Measurements from ENCODE around the gene PRR22. TPM values are rescaled to one million over a fixed set of nuclear protein-coding genes. Genes with fewer than 3 reads are reported as not detected.

The PRR22 gene
- total RNA-seq, 1 donor from 2014 or later, result 4.5 TPM

DNA sequence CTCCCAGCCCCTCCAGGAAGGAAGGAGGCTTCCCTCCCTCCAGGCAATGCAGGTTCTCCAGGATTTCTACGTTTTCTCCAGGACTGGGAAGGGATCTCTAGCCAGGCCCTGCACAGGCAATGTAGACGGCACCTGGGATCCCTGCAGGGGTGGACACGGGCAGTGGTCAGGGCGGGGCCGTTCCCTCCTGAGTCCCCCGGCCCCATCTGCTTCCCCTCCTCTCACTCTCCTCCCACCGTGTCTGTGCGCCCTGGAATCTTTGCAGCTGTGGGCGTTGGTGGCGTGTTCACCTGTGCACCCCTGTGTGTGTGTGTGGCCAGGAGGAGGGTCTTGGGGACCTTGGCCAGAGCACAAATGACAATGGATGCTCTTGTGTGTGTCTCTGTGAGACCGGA is 30.3 kb upstream of the PRR22 start:
- intact Hi-C loops (cut with micrococcal nuclease), result no loop called here

DNA sequence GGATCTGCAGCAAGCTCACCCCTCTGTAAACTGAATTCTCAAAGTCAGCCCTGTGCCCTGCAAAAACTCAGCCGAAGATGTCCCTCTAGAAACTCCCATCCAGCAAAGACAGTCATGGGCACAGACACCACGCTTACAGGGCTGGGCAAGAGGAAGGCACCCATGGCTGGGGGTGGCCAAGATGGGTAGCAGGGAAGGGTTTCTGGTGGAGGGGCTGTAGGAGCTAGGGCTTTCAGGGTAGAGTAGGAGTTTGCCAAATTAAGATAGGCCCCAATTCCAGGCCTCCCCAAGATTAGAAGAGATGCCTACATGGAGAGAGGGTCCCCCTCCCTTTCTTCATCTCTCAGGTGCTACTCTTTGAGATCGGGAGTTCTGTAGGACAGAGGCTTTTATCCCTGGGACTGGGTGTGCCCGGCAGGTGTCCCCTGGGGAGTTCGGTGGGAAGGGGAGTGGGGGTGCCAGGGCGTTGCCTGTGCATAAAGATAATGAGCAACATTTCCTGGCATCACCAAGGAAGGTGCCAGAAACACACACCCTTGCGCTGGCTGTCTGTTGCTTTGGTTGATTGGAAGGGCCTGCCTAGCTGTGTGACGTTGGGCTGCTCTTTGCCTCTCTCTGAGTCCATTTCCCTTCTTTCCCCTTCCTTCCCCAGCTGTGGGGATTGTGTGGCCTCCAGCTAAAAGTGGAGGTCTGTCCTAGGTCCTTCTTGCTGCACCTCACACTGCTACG is 29.7 kb upstream of the PRR22 start:
- intact Hi-C loops (cut with micrococcal nuclease), result no loop called here

DNA sequence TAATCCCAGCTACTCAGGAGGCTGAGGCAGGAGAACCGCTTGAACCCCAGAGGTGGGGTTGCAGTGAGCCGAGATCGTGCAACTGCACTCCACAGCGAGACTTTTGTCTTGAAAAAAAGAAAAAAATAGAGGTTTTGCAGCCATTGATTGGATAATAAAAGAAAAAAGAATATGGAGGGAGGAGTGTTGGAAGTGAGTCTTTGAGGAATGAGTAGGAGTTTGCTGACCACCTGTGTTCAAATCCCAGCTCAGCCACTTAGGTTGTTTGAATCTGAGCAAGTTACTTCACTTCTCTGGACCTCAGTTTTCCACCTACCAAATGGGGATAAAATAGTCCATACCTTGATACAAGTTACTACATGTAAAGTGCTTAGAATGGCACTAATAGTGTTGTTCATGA is 26.6 kb upstream of the PRR22 start:
- intact Hi-C loops (cut with micrococcal nuclease), result no loop called here

DNA sequence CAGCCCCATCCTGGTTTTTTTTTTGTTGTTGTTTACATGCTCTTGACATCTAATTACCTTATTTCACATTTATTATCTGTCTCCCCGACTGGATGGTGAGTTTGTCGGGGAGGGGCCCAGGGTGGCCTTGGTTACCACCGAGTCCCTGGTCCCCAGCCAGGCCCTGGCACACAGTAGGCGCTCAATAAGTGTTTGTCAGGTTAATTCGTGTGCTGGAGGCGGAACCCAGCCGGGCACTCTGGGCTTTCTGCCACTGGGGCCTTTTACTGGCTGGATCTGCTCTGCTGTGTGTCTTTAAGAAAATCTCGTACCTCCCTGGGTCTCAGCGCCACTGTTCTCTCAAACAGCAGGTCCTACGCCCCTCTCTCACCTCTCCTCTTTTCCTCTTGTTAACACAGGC is 24.9 kb upstream of the PRR22 start:
- intact Hi-C loops (cut with micrococcal nuclease), result no loop called here

DNA sequence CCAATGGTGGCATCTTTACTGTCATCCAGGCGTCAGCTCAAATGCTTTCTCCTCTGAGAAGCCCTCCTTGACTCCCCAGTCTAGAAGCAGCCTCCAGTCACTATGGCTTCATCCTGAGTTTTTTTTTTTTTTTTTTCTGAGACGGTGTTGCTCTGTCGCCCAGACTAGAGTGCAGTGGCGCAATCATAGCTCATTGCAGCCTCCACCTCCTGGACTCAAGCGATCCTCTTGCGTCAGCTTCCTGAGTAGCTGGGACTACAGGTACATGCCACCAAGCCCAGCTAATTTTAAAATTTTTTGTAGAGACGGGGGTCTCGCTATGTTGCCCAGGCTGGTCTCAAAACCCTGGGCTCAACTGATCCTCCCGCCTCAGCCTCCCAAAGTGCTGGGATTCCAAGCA is 24.5 kb upstream of the PRR22 start:
- intact Hi-C loops (cut with micrococcal nuclease), result no loop called here

DNA sequence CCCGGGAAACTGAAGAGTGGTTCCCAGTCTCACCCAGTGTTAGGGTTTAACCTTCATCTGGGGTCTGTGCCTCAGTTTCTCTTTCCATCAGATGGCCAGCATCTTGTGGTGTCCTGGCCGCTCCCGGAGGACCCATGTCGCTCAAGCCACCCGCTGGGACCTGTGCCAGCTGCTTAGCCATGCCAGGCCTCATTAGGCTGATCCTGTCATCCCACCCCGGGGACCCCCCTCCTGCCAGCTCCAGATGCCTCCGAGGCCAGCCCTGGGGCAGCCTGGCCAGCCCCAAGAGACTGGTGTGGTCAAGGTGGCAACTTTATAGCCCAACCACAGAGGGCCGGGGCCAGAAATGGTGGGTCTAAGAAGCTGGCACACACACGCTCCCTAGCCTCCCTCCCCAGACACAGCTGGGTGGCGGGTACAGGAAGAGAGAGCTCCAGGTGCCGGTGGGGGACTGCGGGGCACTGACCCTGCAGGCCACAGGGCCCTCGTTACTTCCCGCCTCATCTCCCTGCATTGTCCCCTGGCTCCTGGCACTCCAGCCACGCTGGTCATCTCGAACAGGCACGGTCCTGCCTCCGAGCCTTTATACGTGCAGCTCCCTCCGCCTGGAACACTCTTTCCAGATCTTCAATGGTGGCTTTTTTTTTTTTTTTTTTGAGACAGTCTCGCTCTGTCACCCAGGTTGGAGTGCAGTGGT is 23.7 kb upstream of the PRR22 start:
- intact Hi-C loops (cut with micrococcal nuclease), result no loop called here

DNA sequence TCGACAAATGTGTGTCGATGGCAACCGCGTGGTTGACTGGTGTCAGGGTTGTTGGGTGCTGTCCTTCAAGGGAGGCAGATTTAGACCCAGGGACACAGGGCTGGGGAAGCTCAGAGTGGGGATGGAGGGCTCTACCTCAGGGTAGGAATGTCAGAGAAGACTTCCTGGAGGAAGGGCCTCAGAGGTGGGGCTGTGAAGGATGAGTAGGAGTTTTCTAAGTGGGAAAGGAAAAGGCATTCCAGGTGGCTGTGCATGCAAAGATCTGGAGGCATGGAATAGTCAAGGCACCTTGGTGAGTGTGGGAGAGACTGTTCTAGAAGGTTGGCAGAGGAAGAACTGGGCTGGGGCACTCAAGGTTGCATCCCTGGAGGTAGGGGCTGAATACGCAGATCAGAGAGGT is 22.4 kb upstream of the PRR22 start:
- intact Hi-C loops (cut with micrococcal nuclease), result no loop called here

DNA sequence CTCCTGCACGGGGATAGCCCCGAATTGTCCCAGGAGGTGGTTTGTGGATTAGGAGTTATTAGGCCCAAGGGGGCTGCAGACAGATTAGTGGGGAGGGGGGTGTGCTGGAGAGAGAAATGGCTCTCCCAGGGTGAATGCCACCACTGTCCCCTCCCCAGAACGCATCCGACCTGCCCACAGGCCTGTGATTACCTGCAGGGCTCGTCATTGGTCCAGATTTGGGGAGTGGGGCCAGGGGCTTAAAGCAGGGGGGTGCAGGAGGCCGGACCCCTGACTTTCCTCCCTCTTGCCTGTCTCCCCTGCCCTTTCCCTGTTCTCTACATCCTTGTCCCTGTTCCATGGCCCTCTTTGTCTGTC is 21.6 kb upstream of the PRR22 start:
- intact Hi-C loops (cut with micrococcal nuclease), result no loop called here

DNA sequence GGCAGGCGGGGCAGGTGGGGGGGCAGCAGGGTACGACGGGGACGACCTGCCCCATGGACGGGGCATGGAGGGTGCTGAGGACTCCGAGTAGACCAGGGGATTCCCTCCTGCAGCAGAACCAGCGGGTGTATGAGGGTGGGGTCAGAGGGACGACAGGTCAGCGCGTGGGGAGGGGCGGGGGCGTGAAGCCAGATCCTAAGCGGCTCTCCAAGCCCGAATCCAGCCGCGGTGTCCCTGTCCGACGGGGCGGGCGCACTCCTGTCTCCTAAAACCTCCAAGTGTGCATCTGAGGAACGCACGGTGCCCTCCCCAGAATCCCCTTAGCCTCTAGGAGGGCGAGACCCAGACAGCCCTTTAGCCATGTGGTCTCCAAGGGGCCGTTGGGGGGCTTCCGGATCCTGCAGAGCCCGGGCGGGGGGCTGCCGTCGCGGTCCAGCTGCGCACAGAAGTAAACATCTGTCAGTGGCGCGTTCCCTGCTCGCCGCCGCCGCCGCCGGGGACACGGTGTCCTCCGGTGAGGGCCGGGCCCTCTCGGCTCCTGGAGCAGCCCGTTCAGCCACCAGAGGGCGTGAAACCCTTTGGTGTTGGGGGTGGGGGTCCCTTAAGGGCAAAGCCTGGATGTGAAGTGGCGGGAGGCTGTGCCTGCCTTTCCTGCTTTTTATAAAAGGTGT is 21.1 kb upstream of the PRR22 start:
- intact Hi-C loops (cut with micrococcal nuclease), result loop anchor here (2.0 kb wide), 1 partner anchor 217 kb away; no protein-coding TSS in a partner anchor

DNA sequence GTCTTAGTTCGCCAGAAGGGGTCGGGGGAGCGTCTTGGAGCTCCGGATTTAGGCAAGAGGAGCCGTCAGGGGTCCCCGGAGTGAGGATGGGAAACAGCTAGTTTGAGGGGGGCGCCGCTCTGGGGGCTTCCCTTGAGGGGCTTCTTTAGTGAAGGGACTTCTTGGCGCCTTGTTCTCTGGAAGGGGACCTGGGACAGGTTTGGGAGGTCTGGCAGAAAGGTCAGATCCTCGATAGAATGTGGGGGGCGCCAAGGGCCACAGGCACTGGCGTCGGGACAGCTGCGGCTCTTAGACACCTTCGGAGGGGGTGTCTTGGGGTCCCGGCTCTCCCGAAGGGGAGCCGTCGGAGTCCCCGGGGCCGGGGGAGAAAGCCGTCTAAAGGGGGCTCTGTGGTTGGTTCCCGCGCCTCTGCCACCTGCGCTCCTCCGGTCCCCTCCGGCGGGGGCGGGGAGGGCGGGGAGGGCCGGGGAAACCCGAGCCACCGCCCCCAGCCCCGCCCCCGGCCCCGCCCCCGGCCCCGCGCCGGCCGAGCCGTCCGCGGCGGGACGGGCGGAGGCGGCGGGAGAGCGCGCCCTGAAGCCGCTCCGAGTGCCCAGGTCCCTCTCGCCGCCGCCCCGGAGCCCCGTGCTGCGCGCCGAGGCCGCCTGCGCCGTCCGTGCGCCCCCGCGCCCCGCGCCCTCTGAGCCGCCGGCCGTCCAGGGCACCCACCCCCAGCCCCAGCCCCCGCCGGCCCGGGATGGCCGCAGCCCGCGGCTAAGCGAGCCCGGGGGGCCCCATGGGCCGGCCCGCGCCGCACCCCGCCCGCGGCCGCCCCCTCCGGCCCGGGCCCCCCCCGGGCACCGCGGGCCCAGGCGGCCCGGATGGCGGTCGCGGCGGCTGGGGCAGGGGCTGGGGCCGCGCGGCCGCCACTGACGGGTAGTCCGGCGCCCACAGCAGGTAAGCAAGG is 20.2 kb upstream of the PRR22 start, which contains the start of gene NRTN:
TSS of gene NRTN (plus strand) at position 552 of the 946 bp plus-strand sequence. CDS start 19,099 bp downstream, outside the sequence.
- intact Hi-C loops (cut with micrococcal nuclease), result loop anchor here (1.0 to 2.0 kb wide), 4 partner anchors 24 to 218 kb away; partner anchors contain the start of gene VMAC

DNA sequence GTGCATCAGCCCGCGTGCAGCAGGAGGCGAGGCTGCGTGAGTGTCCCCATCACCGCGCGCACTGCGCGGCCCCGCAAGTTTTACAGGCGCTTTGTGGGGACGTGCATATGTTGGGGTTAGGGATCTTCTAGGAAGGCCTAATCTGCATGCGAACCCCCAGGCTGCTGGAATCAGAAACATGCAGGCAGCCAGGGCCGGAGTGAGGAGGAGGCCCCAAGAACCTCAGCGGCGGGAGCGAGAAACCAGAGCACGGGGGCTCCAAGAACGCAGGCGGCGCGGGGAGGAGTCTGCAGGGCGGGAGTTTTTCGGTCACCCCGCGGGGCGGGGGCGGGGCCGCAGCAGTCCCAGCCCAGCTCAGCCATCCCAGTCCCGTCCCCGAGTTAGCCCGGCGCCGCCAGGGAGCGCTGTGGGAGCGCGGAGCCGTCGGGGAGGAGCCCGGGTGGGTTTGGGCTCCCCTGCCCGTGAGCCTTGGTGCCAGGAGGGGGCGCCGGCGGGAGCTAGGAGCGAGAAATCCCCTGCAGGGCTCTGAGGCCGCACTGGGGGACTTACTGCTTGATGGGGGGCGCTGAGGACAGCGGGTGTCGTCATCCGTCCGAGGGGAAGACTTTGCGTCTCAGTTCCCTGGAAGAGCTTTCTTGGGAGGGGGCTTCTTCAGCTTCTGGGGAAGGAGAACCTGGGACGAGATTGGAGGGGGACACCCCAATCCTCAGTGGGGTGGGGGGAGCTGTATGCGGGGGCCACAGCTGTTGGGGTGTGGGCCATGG is 19.4 kb upstream of the PRR22 start:
- intact Hi-C loops (cut with micrococcal nuclease), result loop anchor here (1.0 to 2.0 kb wide), 4 partner anchors 24 to 219 kb away; partner anchors contain the start of gene VMAC

DNA sequence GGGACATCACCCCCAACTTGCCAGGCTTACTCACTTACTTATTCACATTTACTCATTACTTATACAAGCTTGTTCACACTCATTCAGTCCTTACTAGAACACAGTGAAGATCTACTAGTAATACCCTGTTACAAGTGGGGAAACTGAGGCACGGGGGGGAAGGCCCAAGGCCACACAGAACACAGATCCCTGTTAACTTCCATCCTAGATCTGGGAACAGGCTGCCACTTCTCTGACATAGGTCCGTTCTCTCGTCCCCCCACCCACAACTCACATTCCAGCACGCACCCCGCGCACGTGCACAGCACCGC is 18.9 kb upstream of the PRR22 start:
- intact Hi-C loops (cut with micrococcal nuclease), result no loop called here

DNA sequence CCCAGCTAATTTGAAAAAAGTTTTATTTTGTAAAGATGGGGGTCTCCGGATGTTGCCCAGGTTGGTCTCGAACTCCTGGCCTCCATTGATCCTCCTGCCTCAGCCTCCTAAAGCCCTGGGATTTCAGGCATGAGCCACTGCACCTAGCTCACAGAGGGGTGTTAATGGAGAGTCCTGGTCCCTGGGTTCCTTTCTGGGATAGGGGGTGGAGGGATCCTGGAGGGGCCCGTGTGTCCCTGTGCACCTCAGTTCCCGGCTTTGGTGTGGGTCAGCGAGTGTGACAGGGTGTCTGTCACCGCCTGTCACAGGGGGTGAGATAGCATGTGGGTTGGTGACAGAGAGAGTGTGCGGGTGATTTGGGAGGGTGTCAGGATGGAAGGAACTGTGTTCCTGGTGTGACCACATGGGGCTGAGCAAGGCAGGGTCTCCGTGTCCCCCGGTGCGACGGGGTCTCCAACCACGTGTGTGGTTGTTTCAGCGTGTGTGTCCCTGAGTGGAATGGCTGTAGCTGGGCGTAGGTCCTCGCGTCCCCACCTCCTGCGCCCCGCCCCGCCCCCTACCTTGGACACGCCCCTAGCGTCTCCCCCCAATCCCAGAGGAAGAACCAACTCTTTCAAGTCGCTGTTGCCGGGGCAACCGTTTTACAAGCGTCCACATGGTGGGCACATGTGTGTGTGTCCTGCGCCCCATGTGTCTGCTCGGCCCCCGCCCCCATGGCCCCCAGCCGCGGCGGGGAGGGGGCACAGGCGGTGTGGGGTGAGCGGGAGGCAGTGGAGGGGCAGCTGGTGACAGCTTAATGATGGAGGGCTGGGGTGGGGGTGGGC is 17.5 kb upstream of the PRR22 start:
- intact Hi-C loops (cut with micrococcal nuclease), result no loop called here

DNA sequence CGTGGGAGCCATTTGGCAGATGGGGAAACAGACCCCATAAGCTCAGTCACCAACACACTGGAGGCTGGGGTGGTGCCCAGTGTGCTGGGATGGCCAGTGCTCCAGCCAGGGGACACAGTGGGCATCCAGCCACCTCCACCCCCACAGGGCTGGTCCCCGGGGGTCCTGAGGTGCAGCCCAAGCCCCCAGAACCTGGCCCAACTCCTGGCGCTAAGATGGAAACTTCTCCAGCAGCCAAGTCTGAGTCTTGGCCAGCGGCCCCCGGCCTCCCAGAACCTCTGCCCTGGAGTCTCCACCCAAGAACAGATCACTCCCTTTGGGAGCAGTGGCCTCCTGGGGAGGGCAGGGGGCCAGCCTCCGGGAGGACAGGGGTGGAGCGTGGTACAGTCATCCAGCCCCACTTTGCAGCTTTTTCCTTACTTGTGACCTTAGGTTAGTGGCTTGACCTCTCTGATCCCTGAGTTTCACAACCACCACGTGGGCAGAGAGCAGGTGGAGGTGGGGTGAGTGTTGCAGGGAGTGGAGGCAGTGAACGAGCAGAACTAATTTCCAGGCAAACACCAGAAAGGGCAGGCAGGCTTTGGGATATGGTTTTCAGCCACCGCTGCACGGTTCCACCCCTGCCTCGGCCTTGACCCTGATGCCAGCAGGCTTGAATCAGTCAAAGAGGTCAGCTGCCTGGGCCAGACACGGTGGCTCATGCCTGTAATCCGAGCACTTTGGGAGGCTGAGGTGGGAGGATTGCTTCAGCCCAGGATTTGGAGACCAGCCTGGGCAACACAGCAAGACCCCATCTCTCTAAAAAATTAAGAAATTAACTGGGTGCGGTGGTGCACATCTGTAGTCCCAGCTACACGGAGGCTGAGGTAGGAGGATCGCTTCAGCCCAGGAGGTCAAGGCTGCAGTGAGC is 16.1 kb upstream of the PRR22 start:
- intact Hi-C loops (cut with micrococcal nuclease), result no loop called here

DNA sequence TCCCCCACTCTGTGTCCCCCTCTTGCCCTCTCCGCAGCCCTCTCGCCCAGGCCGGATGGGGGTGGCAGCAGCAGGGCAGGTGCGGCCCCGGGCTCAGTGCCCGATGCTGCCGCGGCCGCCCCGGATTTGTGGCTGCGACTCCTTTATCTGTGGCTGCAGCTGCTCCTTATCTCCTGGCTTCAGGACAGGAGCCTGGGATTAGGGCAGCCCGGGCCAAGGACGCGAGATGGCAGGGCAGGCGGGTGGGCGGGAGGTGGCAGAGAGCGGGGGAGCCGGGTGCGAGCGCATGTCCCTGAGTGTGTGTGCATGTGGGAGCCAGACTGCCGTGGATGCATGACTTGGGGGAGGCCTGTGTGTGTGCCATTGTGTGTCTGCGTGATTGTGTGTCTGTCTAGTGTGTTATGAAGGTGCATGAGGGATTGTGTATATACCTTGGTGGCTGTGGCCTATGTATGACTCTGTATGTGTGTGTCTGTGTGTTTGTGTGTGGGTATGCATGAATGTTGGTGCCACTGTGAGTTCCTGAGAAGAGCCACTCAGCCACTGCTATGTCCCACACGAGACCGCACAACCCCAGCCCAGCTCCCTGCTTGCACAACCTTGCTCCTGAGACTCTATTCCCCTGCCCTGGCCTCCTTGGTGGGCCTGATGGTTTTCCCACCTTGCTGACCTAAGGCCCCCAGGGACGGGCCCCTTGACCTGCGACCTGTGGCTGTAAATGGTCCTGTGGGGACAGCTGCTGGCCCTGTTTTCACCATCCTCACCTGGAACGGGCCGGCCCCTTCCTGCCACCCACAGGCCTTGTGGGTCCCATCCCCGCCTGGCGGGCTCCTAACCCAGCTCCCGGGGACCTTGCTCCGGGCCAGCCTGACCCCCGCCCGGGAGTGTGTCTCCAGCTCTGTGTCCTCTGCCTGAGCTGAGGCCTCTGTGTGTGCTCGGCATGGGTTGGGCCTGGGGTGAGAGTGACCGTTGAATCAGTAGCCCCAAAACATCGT is 15.0 kb upstream of the PRR22 start:
- intact Hi-C loops (cut with micrococcal nuclease), result no loop called here

DNA sequence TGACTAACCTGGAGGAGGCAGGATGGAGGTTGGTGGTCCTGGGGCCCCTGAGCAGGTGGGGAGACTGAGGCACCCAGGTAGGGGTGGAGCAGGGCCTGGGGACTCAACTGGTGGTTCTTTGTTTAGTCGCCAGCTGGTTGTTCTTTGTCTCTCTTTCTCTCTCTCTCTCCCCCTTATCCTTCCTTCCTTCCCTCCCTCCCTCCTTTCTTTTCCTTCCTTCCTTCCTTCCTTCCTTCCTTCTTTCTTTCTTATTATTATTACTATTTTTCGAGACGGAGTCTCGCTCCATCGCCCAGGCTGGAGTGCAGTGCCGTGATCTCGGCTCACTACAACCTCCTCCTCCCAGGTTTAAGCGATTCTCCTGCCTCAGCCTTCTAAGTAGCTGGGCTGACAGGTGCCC is 13.7 kb upstream of the PRR22 start:
- intact Hi-C loops (cut with micrococcal nuclease), result no loop called here

DNA sequence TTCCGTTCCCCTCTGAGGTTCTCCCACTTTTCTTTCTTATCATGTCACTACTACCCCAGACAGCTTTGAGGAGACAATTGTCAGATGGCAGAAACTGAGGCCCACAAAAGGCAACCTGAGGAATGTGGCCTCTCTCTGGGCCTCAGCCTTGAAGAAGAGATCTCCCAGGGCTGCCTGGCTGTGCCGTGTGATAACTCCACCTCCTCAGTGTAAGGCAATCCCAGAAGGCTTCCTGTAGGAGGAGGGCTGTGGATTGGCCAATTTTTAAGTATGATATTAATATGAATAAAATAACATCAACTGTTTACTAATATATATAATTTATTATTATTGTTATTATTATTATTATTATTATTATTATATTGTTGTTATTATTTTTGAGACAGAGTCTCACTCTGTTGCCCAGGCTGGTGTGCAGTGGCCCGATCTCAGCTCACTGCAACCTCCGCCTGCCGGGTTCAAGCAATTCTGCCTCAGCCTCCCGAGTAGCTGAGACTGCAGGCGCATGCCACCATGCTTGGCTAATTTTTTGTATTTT is 10.9 kb upstream of the PRR22 start:
- intact Hi-C loops (cut with micrococcal nuclease), result no loop called here
